ENCODE data around the gene SLC4A2. TPM values are rescaled to one million over a fixed set of nuclear protein-coding genes. Genes with fewer than 3 reads are reported as not detected.

Gene SLC4A2
- total RNA-seq, 2 experiments from 2014 or later, result 64.2 to 86.0 TPM

DNA sequence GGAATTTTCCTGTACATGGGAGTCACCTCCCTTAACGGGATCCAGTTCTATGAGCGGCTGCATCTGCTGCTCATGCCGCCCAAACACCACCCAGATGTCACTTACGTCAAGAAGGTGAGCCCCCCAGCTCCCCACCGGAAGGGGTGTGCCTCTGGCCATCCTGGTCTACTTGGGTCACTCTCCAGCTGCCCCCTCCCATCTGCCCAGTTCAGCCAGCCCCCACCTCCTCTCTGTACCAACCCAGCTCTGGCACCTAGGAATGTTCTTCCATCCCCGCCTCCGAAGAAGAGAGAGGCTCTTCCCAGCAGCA lies 16.2 kb downstream of the SLC4A2 start:
- Histone ChIP-seq H3K4me1 (ENCODE audit: insufficient read depth, low read length, poor library complexity, severe bottlenecking) (peaks cover 18% of the 10 kb centered on the region), H3K9me3 (ENCODE audit: low read length) (no peaks in the 10 kb centered on the region), H2AFZ (ENCODE audit: low read length) (no peak overlapping the region), H3K4me2 (ENCODE audit: low read length) (no peak overlapping the region), H3K9me2 (ENCODE audit: insufficient read depth, low read length) (no peaks in the 10 kb centered on the region), H4K20me1 (ENCODE audit: insufficient read depth, low read length) (no peaks in the 10 kb centered on the region), H3K27ac (ENCODE audit: low read depth, low read length, poor library complexity, severe bottlenecking) (no peak overlapping the region), H3K79me2 (ENCODE audit: insufficient read depth, low read depth, low read length) (peaks cover 16% of the 10 kb centered on the region; the same call in 1 of the 2 replicates), H3K4me3 (ENCODE audit: low read depth, low read length, poor library complexity, severe bottlenecking) (no peak overlapping the region), H3K36me3 (ENCODE audit: insufficient read depth, low read length) (peaks cover 87% of the 10 kb centered on the region)
- no peak for TF ChIP-seq EZH2phosphoT487 (IDR thresholded peaks at IDR 0.05; ENCODE audit: borderline replicate concordance, low read depth, low read length)
- TF ChIP-seq, protein P1, sequence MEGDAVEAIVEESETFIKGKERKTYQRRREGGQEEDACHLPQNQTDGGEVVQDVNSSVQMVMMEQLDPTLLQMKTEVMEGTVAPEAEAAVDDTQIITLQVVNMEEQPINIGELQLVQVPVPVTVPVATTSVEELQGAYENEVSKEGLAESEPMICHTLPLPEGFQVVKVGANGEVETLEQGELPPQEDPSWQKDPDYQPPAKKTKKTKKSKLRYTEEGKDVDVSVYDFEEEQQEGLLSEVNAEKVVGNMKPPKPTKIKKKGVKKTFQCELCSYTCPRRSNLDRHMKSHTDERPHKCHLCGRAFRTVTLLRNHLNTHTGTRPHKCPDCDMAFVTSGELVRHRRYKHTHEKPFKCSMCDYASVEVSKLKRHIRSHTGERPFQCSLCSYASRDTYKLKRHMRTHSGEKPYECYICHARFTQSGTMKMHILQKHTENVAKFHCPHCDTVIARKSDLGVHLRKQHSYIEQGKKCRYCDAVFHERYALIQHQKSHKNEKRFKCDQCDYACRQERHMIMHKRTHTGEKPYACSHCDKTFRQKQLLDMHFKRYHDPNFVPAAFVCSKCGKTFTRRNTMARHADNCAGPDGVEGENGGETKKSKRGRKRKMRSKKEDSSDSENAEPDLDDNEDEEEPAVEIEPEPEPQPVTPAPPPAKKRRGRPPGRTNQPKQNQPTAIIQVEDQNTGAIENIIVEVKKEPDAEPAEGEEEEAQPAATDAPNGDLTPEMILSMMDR (conservative IDR thresholded peaks at IDR 0.05; ENCODE audit: low read length), result no peak
- CTCF ChIA-PET (ENCODE audit: unreplicated experiment), result interaction anchor here (0.5 kb wide), 1 partner anchor 48 kb away, joined by 3 read pairs; no protein-coding TSS in a partner anchor
- no peak for DNase-seq (ENCODE audit: low spot score)
- POLR2A ChIA-PET, result no interaction called here
- intact Hi-C loops (cut with micrococcal nuclease; ENCODE audit: unreplicated experiment), result no loop called here
- no TSS peak for BruUV-seq (replicated peaks)

DNA sequence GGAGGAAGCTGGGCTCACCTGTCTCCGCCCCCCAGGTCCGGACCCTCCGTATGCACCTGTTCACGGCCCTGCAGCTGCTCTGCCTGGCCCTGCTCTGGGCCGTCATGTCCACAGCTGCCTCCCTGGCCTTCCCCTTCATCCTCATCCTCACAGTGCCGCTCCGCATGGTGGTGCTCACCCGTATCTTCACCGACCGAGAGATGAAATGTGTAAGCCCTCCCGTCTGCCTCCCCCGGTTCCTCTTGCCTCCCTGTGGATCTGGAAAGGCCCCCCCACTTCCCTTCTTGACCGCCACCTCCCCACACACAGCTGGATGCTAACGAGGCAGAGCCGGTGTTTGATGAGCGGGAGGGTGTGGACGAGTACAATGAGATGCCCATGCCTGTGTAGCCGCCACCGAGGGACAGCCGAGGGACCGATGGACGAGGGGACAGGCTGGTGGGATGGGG lies 16.6 kb downstream of the SLC4A2 start:
- Histone ChIP-seq H3K9me3 (ENCODE audit: low read length) (no peaks in the 10 kb centered on the region), H3K4me3 (ENCODE audit: low read depth, low read length, poor library complexity, severe bottlenecking) (no peak overlapping the region), H4K20me1 (ENCODE audit: insufficient read depth, low read length) (no peaks in the 10 kb centered on the region), H3K79me2 (ENCODE audit: insufficient read depth, low read depth, low read length) (peaks cover 16% of the 10 kb centered on the region; the same call in 1 of the 2 replicates), H3K27ac (ENCODE audit: low read depth, low read length, poor library complexity, severe bottlenecking) (no peak overlapping the region), H3K4me2 (ENCODE audit: low read length) (no peak overlapping the region), H3K4me1 (ENCODE audit: insufficient read depth, low read length, poor library complexity, severe bottlenecking) (peaks cover 20% of the 10 kb centered on the region), H3K9me2 (ENCODE audit: insufficient read depth, low read length) (no peaks in the 10 kb centered on the region), H2AFZ (ENCODE audit: low read length) (no peak overlapping the region), H3K36me3 (ENCODE audit: insufficient read depth, low read length) (peaks cover 83% of the 10 kb centered on the region)
- intact Hi-C loops (cut with micrococcal nuclease; ENCODE audit: unreplicated experiment), result no loop called here
- ChIA-PET POLR2A (interaction anchor here (0.6 to 1.3 kb wide), 2 partner anchors 9 to 37 kb away, joined by 3 to 5 read pairs; no protein-coding TSS in a partner anchor), CTCF (ENCODE audit: unreplicated experiment) (no interaction called here)
- no peak for DNase-seq (ENCODE audit: low spot score)
- TF ChIP-seq, protein P1 (conservative IDR thresholded peaks at IDR 0.05; ENCODE audit: low read length), result no peak
- no peak for TF ChIP-seq EZH2phosphoT487 (IDR thresholded peaks at IDR 0.05; ENCODE audit: borderline replicate concordance, low read depth, low read length)
- BruUV-seq (replicated peaks), result TSS peak; percentile 72

DNA sequence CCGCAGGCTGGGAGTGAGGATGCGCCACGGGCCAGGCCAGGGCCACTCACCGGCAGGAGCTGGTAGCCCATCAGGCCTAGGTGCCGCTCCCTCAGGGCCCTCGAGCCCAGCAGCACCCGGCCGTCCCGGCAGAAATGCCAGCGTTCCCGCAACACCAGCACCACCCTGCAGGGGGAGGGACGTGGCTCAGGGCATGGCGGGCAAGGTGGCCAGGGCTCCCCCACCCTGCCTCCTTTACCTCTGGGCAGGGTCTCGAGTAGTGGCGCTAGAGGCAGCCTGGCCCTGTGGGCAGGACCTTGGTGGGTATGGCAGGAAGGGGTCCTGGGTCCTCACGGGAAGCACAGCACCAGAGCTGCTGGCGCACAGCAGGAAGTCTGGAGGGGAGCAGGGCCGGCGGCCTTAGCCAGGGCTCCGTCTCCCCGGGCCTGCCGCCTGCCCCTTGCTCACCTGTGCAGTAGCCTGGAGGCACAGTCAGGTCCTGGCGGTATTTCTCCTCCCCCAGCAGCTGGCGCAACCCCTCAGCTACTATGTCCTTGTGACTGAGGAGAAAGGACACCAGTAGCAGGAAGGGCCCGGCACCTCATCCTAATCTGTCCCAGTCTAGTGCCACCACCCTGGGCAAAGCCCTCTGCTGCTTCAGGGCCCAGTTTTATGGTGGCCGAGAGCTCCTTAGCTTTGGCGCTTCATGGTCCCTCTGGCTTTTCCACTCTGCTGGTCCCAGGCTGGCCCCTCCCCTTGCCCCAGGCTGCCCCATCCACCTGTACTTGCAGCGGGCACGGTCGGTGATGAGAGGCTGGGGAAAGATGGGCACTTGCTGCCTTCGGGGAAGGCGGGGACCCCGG lies 17.7 kb downstream of the SLC4A2 start:
- H3K9me2 ChIP-seq (ENCODE audit: insufficient read depth, low read length), result no peaks in the 10 kb centered on the region
- peaks cover 72% of the 10 kb centered on the region for H3K36me3 ChIP-seq (ENCODE audit: insufficient read depth, low read length)
- no peak overlapping the region for H3K27ac ChIP-seq (ENCODE audit: low read depth, low read length, poor library complexity, severe bottlenecking)
- no peak overlapping the region for H3K4me3 ChIP-seq (ENCODE audit: low read depth, low read length, poor library complexity, severe bottlenecking)
- intact Hi-C loops (cut with micrococcal nuclease; ENCODE audit: unreplicated experiment), result no loop called here
- no TSS peak for BruUV-seq (replicated peaks)
- no peak for DNase-seq (ENCODE audit: low spot score)
- TF ChIP-seq, protein P1 (conservative IDR thresholded peaks at IDR 0.05; ENCODE audit: low read length), result 0 out of 2 replicates have a peak, but pooled peaks have one; percentile 34
- TF ChIP-seq EZH2phosphoT487 (IDR thresholded peaks at IDR 0.05; ENCODE audit: borderline replicate concordance, low read depth, low read length), result no peak
- H4K20me1 ChIP-seq (ENCODE audit: insufficient read depth, low read length), result no peaks in the 10 kb centered on the region
- peaks cover 18% of the 10 kb centered on the region; the same call in 1 of the 2 replicates for H3K79me2 ChIP-seq (ENCODE audit: insufficient read depth, low read depth, low read length)
- ChIA-PET POLR2A (interaction anchor here (1.0 to 1.3 kb wide), 2 partner anchors 8 to 17 kb away, joined by 3 read pairs; no protein-coding TSS in a partner anchor), CTCF (ENCODE audit: unreplicated experiment) (no interaction called here)
- H3K4me1 ChIP-seq (ENCODE audit: insufficient read depth, low read length, poor library complexity, severe bottlenecking), result peaks cover 31% of the 10 kb centered on the region
- no peaks in the 10 kb centered on the region for H3K9me3 ChIP-seq (ENCODE audit: low read length)
- no peak overlapping the region for H2AFZ ChIP-seq (ENCODE audit: low read length)
- H3K4me2 ChIP-seq (ENCODE audit: low read length), result no peak overlapping the region

Data from OCI-LY7 (cell line).